ENCODE measurements around the gene EIF4G3. TPM values are rescaled to one million over a fixed set of nuclear protein-coding genes. Genes with fewer than 3 reads are reported as not detected.
"Not testable (repeated sequence)": the region's sequence is repeated elsewhere in the genome, so short reads cannot be mapped to it uniquely, and the experiment has no call there.

The EIF4G3 gene
- total and polyA plus RNA-seq, 2 donors (not counting 1 experiment from before 2014, with no cell fraction given): 53.5 to 67.0 TPM

GRCh38 chr1:20913242-20913641 is 263.5 kb downstream of the EIF4G3 start:
- no peak overlapping the region for H3K4me3 ChIP-seq (replicated peaks in 1 of 4; ENCODE audit: control extremely low read depth in 1 of 4, insufficient read depth in 1 of 4, low read depth in 3 of 4, low read length in 4 of 4)
- no peak for DNase-seq (ENCODE audit: low read depth in 2 of 2)
- H3K27me3 ChIP-seq (ENCODE audit: control insufficient read depth, insufficient read depth, low read length): no peaks in the 10 kb centered on the region
- no peaks in the 10 kb centered on the region for H3K79me2 ChIP-seq (ENCODE audit: control insufficient read depth, insufficient read depth, low read length)
- H4K20me1 ChIP-seq (ENCODE audit: control insufficient read depth, extremely low read depth, insufficient read depth, low read length): no peaks in the 10 kb centered on the region
- no peak overlapping the region for H2AFZ ChIP-seq (ENCODE audit: low read length)
- H3K36me3 ChIP-seq (ENCODE audit: control insufficient read depth, insufficient read depth, low read length): no peaks in the 10 kb centered on the region
- H3K4me1 ChIP-seq (ENCODE audit: control insufficient read depth, extremely low read depth, insufficient read depth, low read length): no peaks in the 10 kb centered on the region
- no peak overlapping the region for H3K27ac ChIP-seq (ENCODE audit: insufficient read depth, low read length)
- H3K4me2 ChIP-seq (ENCODE audit: extremely low read depth, insufficient read depth, low read length): no peak overlapping the region
- H3K9ac ChIP-seq (ENCODE audit: insufficient read depth, low read length): no peak overlapping the region
- H3K9me3 ChIP-seq (ENCODE audit: control insufficient read depth, insufficient read depth, low read depth, low read length): no peaks in the 10 kb centered on the region
- no peak for TF ChIP-seq EZH2 (IDR thresholded peaks at IDR 0.05; ENCODE audit: low read length, missing control alignments)
- TF ChIP-seq CTCF (conservative IDR thresholded peaks at IDR 0.05 in 1 of 2, IDR thresholded peaks at IDR 0.05 in 1 of 2; ENCODE audit: low read depth in 1 of 2, low read length in 2 of 2): no peak

GRCh38 chr1:20907526-20907925 is 269.2 kb downstream of the EIF4G3 start:
- not testable (repeated sequence) for H3K9ac ChIP-seq (ENCODE audit: insufficient read depth, low read length); DNase-seq (ENCODE audit: low read depth in 2 of 2); H3K36me3 ChIP-seq (ENCODE audit: control insufficient read depth, insufficient read depth, low read length); H3K4me3 ChIP-seq (replicated peaks in 1 of 4; ENCODE audit: control extremely low read depth in 1 of 4, insufficient read depth in 1 of 4, low read depth in 3 of 4, low read length in 4 of 4); H3K4me1 ChIP-seq (ENCODE audit: control insufficient read depth, extremely low read depth, insufficient read depth, low read length); H2AFZ ChIP-seq (ENCODE audit: low read length); H3K9me3 ChIP-seq (ENCODE audit: control insufficient read depth, insufficient read depth, low read depth, low read length); H4K20me1 ChIP-seq (ENCODE audit: control insufficient read depth, extremely low read depth, insufficient read depth, low read length); H3K4me2 ChIP-seq (ENCODE audit: extremely low read depth, insufficient read depth, low read length); H3K27me3 ChIP-seq (ENCODE audit: control insufficient read depth, insufficient read depth, low read length); H3K79me2 ChIP-seq (ENCODE audit: control insufficient read depth, insufficient read depth, low read length); H3K27ac ChIP-seq (ENCODE audit: insufficient read depth, low read length)

- H3K27me3 ChIP-seq (ENCODE audit: control insufficient read depth, insufficient read depth, low read length): no peaks in the 10 kb centered on the region
- H3K79me2 ChIP-seq (ENCODE audit: control insufficient read depth, insufficient read depth, low read length): no peaks in the 10 kb centered on the region
- no peaks in the 10 kb centered on the region for H3K4me1 ChIP-seq (ENCODE audit: control insufficient read depth, extremely low read depth, insufficient read depth, low read length)
- H3K9ac ChIP-seq (ENCODE audit: insufficient read depth, low read length): no peak overlapping the region
- no peak overlapping the region for H2AFZ ChIP-seq (ENCODE audit: low read length)
- H3K36me3 ChIP-seq (ENCODE audit: control insufficient read depth, insufficient read depth, low read length): no peaks in the 10 kb centered on the region
- peak in 1 of 2 donors; percentile 52 for DNase-seq (ENCODE audit: low read depth in 2 of 2)
- no peak for TF ChIP-seq EZH2 (IDR thresholded peaks at IDR 0.05; ENCODE audit: low read length, missing control alignments)
- TF ChIP-seq CTCF (conservative IDR thresholded peaks at IDR 0.05 in 1 of 2, IDR thresholded peaks at IDR 0.05 in 1 of 2; ENCODE audit: low read depth in 1 of 2, low read length in 2 of 2): no peak
- H4K20me1 ChIP-seq (ENCODE audit: control insufficient read depth, extremely low read depth, insufficient read depth, low read length): no peaks in the 10 kb centered on the region
- H3K4me2 ChIP-seq (ENCODE audit: extremely low read depth, insufficient read depth, low read length): no peak overlapping the region
- H3K27ac ChIP-seq (ENCODE audit: insufficient read depth, low read length): no peak overlapping the region
- no peak overlapping the region for H3K4me3 ChIP-seq (replicated peaks in 1 of 4; ENCODE audit: control extremely low read depth in 1 of 4, insufficient read depth in 1 of 4, low read depth in 3 of 4, low read length in 4 of 4)
- H3K9me3 ChIP-seq (ENCODE audit: control insufficient read depth, insufficient read depth, low read depth, low read length): no peaks in the 10 kb centered on the region
Observed at GRCh38 chr1:20903437-20903836, 273.3 kb downstream of the EIF4G3 start.
